Measurements from ENCODE around the gene ZRSR2. TPM values are rescaled to one million over a fixed set of nuclear protein-coding genes. Genes with fewer than 3 reads are reported as not detected.

Gene ZRSR2
- total and polyA plus RNA-seq, 4 donors: 7.1 to 32.8 (median 10.0) TPM

DNA sequence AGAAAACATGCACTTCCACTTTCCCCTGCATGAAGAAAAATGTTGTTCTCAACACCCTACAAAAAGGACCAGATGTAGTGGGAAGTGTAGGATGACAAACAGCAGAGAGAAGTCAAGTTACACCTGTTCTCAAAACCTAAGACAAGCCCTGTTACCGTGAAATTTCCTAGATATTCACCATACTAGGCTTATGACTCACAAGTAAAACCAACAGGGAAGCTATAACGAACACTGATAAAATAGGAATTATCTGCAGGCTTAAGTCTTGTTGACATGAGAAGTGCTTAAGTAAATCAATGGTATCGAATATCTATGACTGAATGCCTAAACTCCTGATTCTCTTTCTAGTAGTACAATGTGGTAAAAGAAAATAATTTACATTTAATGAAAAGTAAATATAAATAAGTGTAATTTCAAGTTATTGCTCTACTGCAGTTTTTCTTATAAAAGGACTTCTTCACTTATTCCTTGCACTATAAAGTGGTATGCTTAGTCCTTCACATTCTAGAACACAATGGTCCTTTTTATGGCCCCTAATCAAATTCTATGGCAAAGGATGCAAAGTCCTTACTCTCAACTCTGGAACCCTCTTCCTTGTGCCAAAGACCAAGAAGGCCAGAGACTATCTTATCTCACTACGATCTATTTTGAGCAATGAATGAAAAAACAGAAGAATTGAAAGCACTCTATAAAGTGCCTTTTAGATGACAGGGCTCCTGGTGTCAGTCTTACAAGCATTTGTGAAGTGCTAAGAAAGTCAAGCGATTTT lies 44.7 kb downstream of the ZRSR2 start:
- Histone ChIP-seq H3K9ac (ENCODE audit: insufficient read depth in 1 of 2, low read length in 2 of 2) (no peak overlapping the region), H3K9me3 (ENCODE audit: control insufficient read depth in 4 of 4, insufficient read depth in 3 of 4, low read length in 3 of 4) (no peaks in the 10 kb centered on the region), H3K4me1 (ENCODE audit: control insufficient read depth in 5 of 5, insufficient read depth in 5 of 5, low read length in 5 of 5) (peaks cover 0 to 3% (median 0%) of the 10 kb centered on the region in 5 donors), H3K27me3 (ENCODE audit: control insufficient read depth in 3 of 3, insufficient read depth in 3 of 3, low read length in 2 of 3) (peaks cover 0 to 23% (median 8%) of the 10 kb centered on the region in 3 donors), H3K27ac (ENCODE audit: low read depth in 1 of 2, low read length in 1 of 2) (no peak overlapping the region), H3K36me3 (ENCODE audit: control insufficient read depth in 4 of 4, insufficient read depth in 4 of 4, low read length in 4 of 4) (peaks cover 0 to 4% (median 1%) of the 10 kb centered on the region in 4 donors), H3K4me3 (no peak overlapping the region)
- 76 to 86% methylated on average over 5 of the region's 5 CpGs for WGBS, 2 donors
- no peak for DNase-seq
- TF ChIP-seq, protein P1, sequence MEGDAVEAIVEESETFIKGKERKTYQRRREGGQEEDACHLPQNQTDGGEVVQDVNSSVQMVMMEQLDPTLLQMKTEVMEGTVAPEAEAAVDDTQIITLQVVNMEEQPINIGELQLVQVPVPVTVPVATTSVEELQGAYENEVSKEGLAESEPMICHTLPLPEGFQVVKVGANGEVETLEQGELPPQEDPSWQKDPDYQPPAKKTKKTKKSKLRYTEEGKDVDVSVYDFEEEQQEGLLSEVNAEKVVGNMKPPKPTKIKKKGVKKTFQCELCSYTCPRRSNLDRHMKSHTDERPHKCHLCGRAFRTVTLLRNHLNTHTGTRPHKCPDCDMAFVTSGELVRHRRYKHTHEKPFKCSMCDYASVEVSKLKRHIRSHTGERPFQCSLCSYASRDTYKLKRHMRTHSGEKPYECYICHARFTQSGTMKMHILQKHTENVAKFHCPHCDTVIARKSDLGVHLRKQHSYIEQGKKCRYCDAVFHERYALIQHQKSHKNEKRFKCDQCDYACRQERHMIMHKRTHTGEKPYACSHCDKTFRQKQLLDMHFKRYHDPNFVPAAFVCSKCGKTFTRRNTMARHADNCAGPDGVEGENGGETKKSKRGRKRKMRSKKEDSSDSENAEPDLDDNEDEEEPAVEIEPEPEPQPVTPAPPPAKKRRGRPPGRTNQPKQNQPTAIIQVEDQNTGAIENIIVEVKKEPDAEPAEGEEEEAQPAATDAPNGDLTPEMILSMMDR (IDR thresholded peaks at IDR 0.05; ENCODE audit: control extremely low read depth, extremely low read depth): no peak
- ATAC-seq (ENCODE audit: insufficient read depth, low FRiP score): no peak

DNA sequence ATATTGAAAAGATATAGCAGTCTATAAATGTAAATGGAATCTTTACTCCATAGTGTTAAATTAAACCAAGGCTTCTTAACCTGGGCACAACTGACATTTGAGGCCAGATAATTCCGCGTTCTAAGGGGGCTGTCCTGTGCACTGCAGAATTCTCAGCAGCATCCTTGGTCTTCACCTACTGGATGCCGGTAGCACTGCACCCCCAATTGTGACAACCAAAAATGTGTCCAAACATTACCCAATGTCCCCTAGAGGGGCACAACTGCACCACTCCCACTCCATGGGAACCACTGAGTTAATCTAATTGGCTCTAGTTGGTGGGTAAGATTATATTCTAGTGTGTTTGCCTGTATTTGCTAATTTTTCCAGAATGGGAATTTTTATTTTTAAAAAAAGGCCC lies 47.7 kb downstream of the ZRSR2 start:
- no peak overlapping the region for H3K4me3 ChIP-seq
- peaks cover 0 to 7% (median 4%) of the 10 kb centered on the region in 4 donors for H3K36me3 ChIP-seq (ENCODE audit: control insufficient read depth in 4 of 4, insufficient read depth in 4 of 4, low read length in 4 of 4)
- WGBS, 2 donors: 93 to 94% methylated on average over 3 of the region's 3 CpGs
- peaks cover 0 to 3% (median 0%) of the 10 kb centered on the region in 5 donors for H3K4me1 ChIP-seq (ENCODE audit: control insufficient read depth in 5 of 5, insufficient read depth in 5 of 5, low read length in 5 of 5)
- ATAC-seq (ENCODE audit: insufficient read depth, low FRiP score) (no peak), DNase-seq (no peak)
- H3K27me3 ChIP-seq (ENCODE audit: control insufficient read depth in 3 of 3, insufficient read depth in 3 of 3, low read length in 2 of 3): peaks cover 0 to 32% (median 11%) of the 10 kb centered on the region in 3 donors
- H3K9me3 ChIP-seq (ENCODE audit: control insufficient read depth in 4 of 4, insufficient read depth in 3 of 4, low read length in 3 of 4): no peaks in the 10 kb centered on the region
- TF ChIP-seq, protein P1 (IDR thresholded peaks at IDR 0.05; ENCODE audit: control extremely low read depth, extremely low read depth): no peak
- H3K27ac ChIP-seq (ENCODE audit: low read depth in 1 of 2, low read length in 1 of 2): no peak overlapping the region
- no peak overlapping the region for H3K9ac ChIP-seq (ENCODE audit: insufficient read depth in 1 of 2, low read length in 2 of 2)

DNA sequence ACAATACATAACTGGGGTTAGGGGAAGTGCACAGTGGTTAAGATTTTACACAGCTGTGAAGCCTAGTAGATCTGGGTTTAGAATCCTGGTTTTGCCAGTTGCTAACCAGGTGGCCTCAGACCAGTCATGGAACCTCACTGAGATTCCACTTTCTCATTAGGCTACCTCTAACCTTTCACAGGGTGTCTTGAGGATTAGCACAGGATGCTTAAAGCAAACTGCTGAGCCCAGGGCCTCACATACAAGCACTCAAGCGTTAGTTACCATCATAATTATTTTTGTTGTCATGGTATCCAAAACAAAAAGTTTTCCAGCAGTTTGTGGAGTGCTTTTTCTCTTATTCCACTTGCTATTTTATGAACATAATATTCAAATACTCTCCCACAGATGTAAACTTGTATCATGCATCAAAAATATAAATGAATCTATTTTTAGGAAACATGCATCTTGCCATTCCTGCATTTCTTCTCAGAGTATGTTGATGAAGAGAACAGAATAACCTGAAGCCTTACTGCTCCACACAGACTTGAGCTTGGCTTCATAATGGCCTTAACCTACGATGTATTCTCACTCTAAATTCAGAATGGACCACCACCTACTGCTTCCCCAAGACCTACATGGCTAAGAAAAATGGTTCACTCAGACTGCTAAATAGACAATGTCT lies 51.7 kb downstream of the ZRSR2 start:
- H3K9ac ChIP-seq (ENCODE audit: insufficient read depth in 1 of 2, low read length in 2 of 2): no peak overlapping the region
- no peak for DNase-seq
- TF ChIP-seq, protein P1 (IDR thresholded peaks at IDR 0.05; ENCODE audit: control extremely low read depth, extremely low read depth): no peak
- H3K27ac ChIP-seq (ENCODE audit: low read depth in 1 of 2, low read length in 1 of 2): no peak overlapping the region
- H3K4me1 ChIP-seq (ENCODE audit: control insufficient read depth in 5 of 5, insufficient read depth in 5 of 5, low read length in 5 of 5): peaks cover 0 to 4% (median 0%) of the 10 kb centered on the region in 5 donors
- H3K9me3 ChIP-seq (ENCODE audit: control insufficient read depth in 4 of 4, insufficient read depth in 3 of 4, low read length in 3 of 4): no peaks in the 10 kb centered on the region
- H3K4me3 ChIP-seq: no peak overlapping the region
- ATAC-seq (ENCODE audit: insufficient read depth, low FRiP score): no peak
- peaks cover 0 to 8% (median 5%) of the 10 kb centered on the region in 4 donors for H3K36me3 ChIP-seq (ENCODE audit: control insufficient read depth in 4 of 4, insufficient read depth in 4 of 4, low read length in 4 of 4)
- H3K27me3 ChIP-seq (ENCODE audit: control insufficient read depth in 3 of 3, insufficient read depth in 3 of 3, low read length in 2 of 3): peaks cover 0 to 39% (median 13%) of the 10 kb centered on the region in 3 donors
- WGBS, 2 donors: 82 to 83% methylated on average over 2 of the region's 2 CpGs

Data from lung (tissue), 12 donors.